Gastrocnemius medialis (tissue), 4 donors: Measurements from ENCODE around the gene FAM118B.

ENCODE experiments used
- CTCF ChIP-seq, 5 experiments: fragments of 450-650 bp in 3 of 5; fragments of 200-600 bp in 2 of 5; sonication (generic) in 2 of 5; IDR thresholded peaks in 4 of 5; conservative IDR thresholded peaks in 1 of 5; 1 replicate in 4 of 5; 2 replicates in 1 of 5; pipeline ENCODE4 v1.5.1; 2016 to 2019; ENCODE audit warnings: antibody characterized with exemption in 5 of 5, mild to moderate bottlenecking in 3 of 5, moderate library complexity in 3 of 5
- POLR2A ChIP-seq, 2 donors: fragments of 450-650 bp; IDR thresholded peaks; one replicate each; pipeline ENCODE4 v1.6.1; 2017; ENCODE audit warnings: antibody characterized with exemption in 2 of 2, mild to moderate bottlenecking in 2 of 2, moderate library complexity in 2 of 2

GRCh38 chr11:126257764-126258163 is 46.2 kb downstream of the FAM118B start:
- TF ChIP-seq CTCF (IDR thresholded peaks at IDR 0.05 in 4 of 5, conservative IDR thresholded peaks at IDR 0.05 in 1 of 5) = no peak
- TF ChIP-seq POLR2A (IDR thresholded peaks at IDR 0.05) = no peak
